ENCODE results near the gene CDC25B. TPM values are rescaled to one million over a fixed set of nuclear protein-coding genes. Genes with fewer than 3 reads are reported as not detected.

CDC25B gene
- total and polyA plus RNA-seq, 2 experiments from 2014 or later = 15.1 to 21.9 TPM

GRCh38 chr20:3811467-3812258 lies 15.6 kb downstream of the CDC25B start:
- H3K4me1 ChIP-seq (ENCODE audit: insufficient read depth) = peaks cover 47% of the 10 kb centered on the region
- H3K4me3 ChIP-seq = no peak overlapping the region
- no peaks in the 10 kb centered on the region for H3K9me2 ChIP-seq (replicated peaks; ENCODE audit: insufficient read depth)
- TF ChIP-seq, protein P1, sequence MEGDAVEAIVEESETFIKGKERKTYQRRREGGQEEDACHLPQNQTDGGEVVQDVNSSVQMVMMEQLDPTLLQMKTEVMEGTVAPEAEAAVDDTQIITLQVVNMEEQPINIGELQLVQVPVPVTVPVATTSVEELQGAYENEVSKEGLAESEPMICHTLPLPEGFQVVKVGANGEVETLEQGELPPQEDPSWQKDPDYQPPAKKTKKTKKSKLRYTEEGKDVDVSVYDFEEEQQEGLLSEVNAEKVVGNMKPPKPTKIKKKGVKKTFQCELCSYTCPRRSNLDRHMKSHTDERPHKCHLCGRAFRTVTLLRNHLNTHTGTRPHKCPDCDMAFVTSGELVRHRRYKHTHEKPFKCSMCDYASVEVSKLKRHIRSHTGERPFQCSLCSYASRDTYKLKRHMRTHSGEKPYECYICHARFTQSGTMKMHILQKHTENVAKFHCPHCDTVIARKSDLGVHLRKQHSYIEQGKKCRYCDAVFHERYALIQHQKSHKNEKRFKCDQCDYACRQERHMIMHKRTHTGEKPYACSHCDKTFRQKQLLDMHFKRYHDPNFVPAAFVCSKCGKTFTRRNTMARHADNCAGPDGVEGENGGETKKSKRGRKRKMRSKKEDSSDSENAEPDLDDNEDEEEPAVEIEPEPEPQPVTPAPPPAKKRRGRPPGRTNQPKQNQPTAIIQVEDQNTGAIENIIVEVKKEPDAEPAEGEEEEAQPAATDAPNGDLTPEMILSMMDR (IDR thresholded peaks at IDR 0.05; ENCODE audit: poor library complexity) = no peak
- TF ChIP-seq EZH2 (IDR thresholded peaks at IDR 0.05; ENCODE audit: borderline replicate concordance) = no peak
- TF ChIP-seq EZH2phosphoT487 (IDR thresholded peaks at IDR 0.05; ENCODE audit: low read depth, severe bottlenecking, unreplicated experiment) = no peak
- peaks cover 4% of the 10 kb centered on the region for H3K79me2 ChIP-seq
- no peaks in the 10 kb centered on the region for H3K36me3 ChIP-seq (replicated peaks; ENCODE audit: insufficient read depth, low read depth)
- DNase-seq (ENCODE audit: low spot score) = peak; percentile 95
- H3K27me3 ChIP-seq = no peaks in the 10 kb centered on the region
- peak overlapping the region; percentile 95 for H3K27ac ChIP-seq
- H3K9me3 ChIP-seq (ENCODE audit: low read depth) = no peaks in the 10 kb centered on the region
- no peaks in the 10 kb centered on the region for H4K20me1 ChIP-seq (ENCODE audit: insufficient read depth, poor library complexity, severe bottlenecking)
- peak overlapping the region; percentile 66 for H3K4me2 ChIP-seq
- 38% methylated on average over 19 of the region's 20 CpGs for WGBS (ENCODE audit: low lambda C conversion rate, missing lambda C conversion rate)
- no peak overlapping the region for H2AFZ ChIP-seq

- 99% methylated on average over 9 of the region's 9 CpGs for WGBS (ENCODE audit: low lambda C conversion rate, missing lambda C conversion rate)
- H3K79me2 ChIP-seq = peaks cover 4% of the 10 kb centered on the region
- no peaks in the 10 kb centered on the region for H4K20me1 ChIP-seq (ENCODE audit: insufficient read depth, poor library complexity, severe bottlenecking)
- H3K36me3 ChIP-seq (replicated peaks; ENCODE audit: insufficient read depth, low read depth) = no peaks in the 10 kb centered on the region
- H2AFZ ChIP-seq = no peak overlapping the region
- no peak for DNase-seq (ENCODE audit: low spot score)
- no peak overlapping the region for H3K4me3 ChIP-seq
- peak overlapping the region; percentile 22 for H3K4me2 ChIP-seq
- peak overlapping the region; percentile 95 for H3K27ac ChIP-seq
- no peaks in the 10 kb centered on the region for H3K27me3 ChIP-seq
- no peaks in the 10 kb centered on the region for H3K9me2 ChIP-seq (replicated peaks; ENCODE audit: insufficient read depth)
- H3K4me1 ChIP-seq (ENCODE audit: insufficient read depth) = peaks cover 41% of the 10 kb centered on the region
- H3K9me3 ChIP-seq (ENCODE audit: low read depth) = no peaks in the 10 kb centered on the region
- TF ChIP-seq, protein P1 (IDR thresholded peaks at IDR 0.05; ENCODE audit: poor library complexity) = no peak
- TF ChIP-seq EZH2 (IDR thresholded peaks at IDR 0.05; ENCODE audit: borderline replicate concordance) (no peak), EZH2phosphoT487 (IDR thresholded peaks at IDR 0.05; ENCODE audit: low read depth, severe bottlenecking, unreplicated experiment) (no peak)
Observed at GRCh38 chr20:3812259-3812681, 16.2 kb downstream of the CDC25B start.

DNA sequence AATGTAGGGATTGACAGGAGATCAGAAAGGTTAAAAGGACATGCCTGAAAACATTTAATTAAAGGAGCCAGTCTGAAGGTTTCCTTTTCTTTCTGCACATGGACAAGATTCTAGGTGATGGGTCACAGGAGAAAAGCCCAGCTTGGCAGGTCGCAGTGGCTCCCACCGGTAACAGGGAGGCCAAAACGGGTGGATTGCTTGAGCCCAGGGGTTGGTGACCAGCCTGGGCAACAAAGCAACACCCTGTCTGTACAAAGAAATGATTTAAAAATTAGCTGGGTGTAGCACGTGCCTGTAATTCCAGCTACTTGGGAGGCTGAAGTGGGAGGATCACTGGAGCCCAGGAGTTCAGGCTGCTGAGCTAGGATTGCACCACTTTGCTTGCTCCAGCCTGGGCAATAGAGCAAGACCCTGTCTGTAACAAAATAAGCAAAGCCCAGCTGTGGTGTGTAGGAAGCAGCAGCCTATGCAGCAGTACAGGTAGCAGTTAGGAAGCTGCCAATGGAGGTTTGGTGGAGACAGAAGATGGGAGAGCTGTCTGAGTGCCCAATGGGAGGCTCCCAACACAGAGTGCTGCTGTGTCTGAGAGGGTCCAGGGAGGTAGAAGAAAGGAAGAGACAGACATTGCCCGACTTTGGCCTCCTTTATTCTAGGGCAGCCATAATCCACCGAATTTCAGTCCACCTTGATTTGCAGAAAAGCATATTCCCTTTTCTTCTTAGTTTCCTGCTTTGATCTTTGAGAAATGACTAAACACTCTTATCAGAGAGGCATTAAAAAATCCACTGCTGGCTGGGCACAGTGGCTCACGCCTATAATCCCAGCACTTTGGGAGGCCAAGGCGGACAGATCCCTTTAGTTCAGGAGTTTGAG lies 17.1 kb downstream of the CDC25B start:
- no peaks in the 10 kb centered on the region for H3K36me3 ChIP-seq (replicated peaks; ENCODE audit: insufficient read depth, low read depth)
- no peaks in the 10 kb centered on the region for H3K9me3 ChIP-seq (ENCODE audit: low read depth)
- 67% methylated on average over 8 of the region's 8 CpGs for WGBS (ENCODE audit: low lambda C conversion rate, missing lambda C conversion rate)
- no peak overlapping the region for H3K4me3 ChIP-seq
- no peaks in the 10 kb centered on the region for H3K27me3 ChIP-seq
- H3K4me2 ChIP-seq = no peak overlapping the region
- TF ChIP-seq EZH2phosphoT487 (IDR thresholded peaks at IDR 0.05; ENCODE audit: low read depth, severe bottlenecking, unreplicated experiment) (no peak), EZH2 (IDR thresholded peaks at IDR 0.05; ENCODE audit: borderline replicate concordance) (no peak)
- TF ChIP-seq, protein P1 (IDR thresholded peaks at IDR 0.05; ENCODE audit: poor library complexity) = no peak
- H3K4me1 ChIP-seq (ENCODE audit: insufficient read depth) = peaks cover 34% of the 10 kb centered on the region
- H3K9me2 ChIP-seq (replicated peaks; ENCODE audit: insufficient read depth) = no peaks in the 10 kb centered on the region
- no peak overlapping the region for H2AFZ ChIP-seq
- no peak for DNase-seq (ENCODE audit: low spot score)
- peak overlapping the region; percentile 95 for H3K27ac ChIP-seq
- H3K79me2 ChIP-seq = peaks cover 4% of the 10 kb centered on the region
- no peaks in the 10 kb centered on the region for H4K20me1 ChIP-seq (ENCODE audit: insufficient read depth, poor library complexity, severe bottlenecking)
